ENCODE results near the gene AP1M1. TPM values are rescaled to one million over a fixed set of nuclear protein-coding genes. Genes with fewer than 3 reads are reported as not detected.

Gene AP1M1
- total RNA-seq, 1 donor from 2014 or later: 38.5 TPM

- Histone ChIP-seq H3K36me3 (no peaks in the 10 kb centered on the region), H3K9me3 (replicated peaks) (no peaks in the 10 kb centered on the region), H3K27ac (replicated peaks) (peak overlapping the region; percentile 91), H3K27me3 (ENCODE audit: low read depth) (no peaks in the 10 kb centered on the region), H3K4me3 (no peak overlapping the region), H3K4me1 (peaks cover 81% of the 10 kb centered on the region)
- intact Hi-C loops (cut with micrococcal nuclease): no loop called here
- no peak for TF ChIP-seq CTCF (IDR thresholded peaks at IDR 0.05; ENCODE audit: borderline replicate concordance)
- DNase-seq: no peak
These were observed 91.9 kb downstream of the AP1M1 start for GRCh38 chr19:16289594-16289993.

- Histone ChIP-seq H3K27ac (replicated peaks) (peak overlapping the region; percentile 91), H3K4me1 (peaks cover 70% of the 10 kb centered on the region), H3K27me3 (ENCODE audit: low read depth) (no peaks in the 10 kb centered on the region), H3K4me3 (no peak overlapping the region), H3K9me3 (replicated peaks) (no peaks in the 10 kb centered on the region), H3K36me3 (no peaks in the 10 kb centered on the region)
- no peak for DNase-seq
- intact Hi-C loops (cut with micrococcal nuclease): no loop called here
- no peak for TF ChIP-seq CTCF (IDR thresholded peaks at IDR 0.05; ENCODE audit: borderline replicate concordance)
These were observed 93.0 kb downstream of the AP1M1 start for GRCh38 chr19:16290692-16291091.

GRCh38 chr19:16293118-16294091, 95.7 kb downstream of the AP1M1 start:
- intact Hi-C loops (cut with micrococcal nuclease): no loop called here

GRCh38 chr19:16295057-16295456, 97.3 kb downstream of the AP1M1 start:
- Histone ChIP-seq H3K27me3 (ENCODE audit: low read depth) (no peaks in the 10 kb centered on the region), H3K9me3 (replicated peaks) (no peaks in the 10 kb centered on the region), H3K27ac (replicated peaks) (no peak overlapping the region), H3K36me3 (no peaks in the 10 kb centered on the region), H3K4me1 (peaks cover 43% of the 10 kb centered on the region), H3K4me3 (no peak overlapping the region)
- no peak for TF ChIP-seq CTCF (IDR thresholded peaks at IDR 0.05; ENCODE audit: borderline replicate concordance)
- DNase-seq: no peak
- intact Hi-C loops (cut with micrococcal nuclease): no loop called here

More at GRCh38 chr19:16293118-16294091, 95.7 kb downstream of the AP1M1 start:
- H3K27ac ChIP-seq (replicated peaks): peak overlapping the region; percentile 91
- no peaks in the 10 kb centered on the region for H3K9me3 ChIP-seq (replicated peaks)
- DNase-seq: peak; percentile 67
- H3K4me3 ChIP-seq: peak overlapping the region; percentile 43
- H3K4me1 ChIP-seq: peaks cover 45% of the 10 kb centered on the region
- H3K36me3 ChIP-seq: no peaks in the 10 kb centered on the region
- H3K27me3 ChIP-seq (ENCODE audit: low read depth): no peaks in the 10 kb centered on the region
- no peak for TF ChIP-seq CTCF (IDR thresholded peaks at IDR 0.05; ENCODE audit: borderline replicate concordance)

Other genes with a start within 250 kb of the AP1M1 start
- gene OR10H4, start 248.9 kb upstream of the AP1M1 start, total RNA-seq: not detected
- 69.6 TPM for gene TPM4, start 121.4 kb upstream of the AP1M1 start, total RNA-seq
- gene RAB8A, start 86.0 kb upstream of the AP1M1 start, total RNA-seq: 17.7 TPM
- gene HSH2D, start 54.2 kb upstream of the AP1M1 start, total RNA-seq: 0.16 TPM
- not detected for gene CIB3, start 24.4 kb upstream of the AP1M1 start, total RNA-seq
- 34.3 TPM for gene FAM32A, start 12.5 kb upstream of the AP1M1 start, total RNA-seq
- 65.2 TPM for gene KLF2, start 126.9 kb downstream of the AP1M1 start, total RNA-seq

Data from left ventricle myocardium inferior (tissue), 1 donor.